HEK293 (cell line): Measurements from ENCODE around the gene SDC1.

ENCODE experiments used
- CTCF ChIA-PET: fragments of 350-600 bp; formaldehyde crosslinking; extraction: SDS; loops from one replicate; lab custom pipeline; 2021; ENCODE audit warnings: antibody characterized with exemption; lab: Yijun Ruan, JAX
- POLR2A ChIA-PET: fragments of 300-600 bp; formaldehyde crosslinking; extraction: SDS; loops from one replicate; lab custom pipeline; 2020; ENCODE audit warnings: antibody characterized with exemption, inconsistent platforms; lab: Yijun Ruan, JAX
- H3K27ac ChIP-seq: fragments of 200-500 bp; sonication (Bioruptor generic); 2 replicates; pipeline ENCODE4 v1.5.1; 2014; ENCODE audit warnings: low read depth, low read length, control low read depth, inconsistent platforms; ENCODE audit errors: extremely low read depth
- H3K36me3 ChIP-seq, 2 experiments: fragments of 200-500 bp in 1 of 2; sonication (Bioruptor generic) in 1 of 2; 1 replicate in 1 of 2; 2 replicates in 1 of 2; pipeline ENCODE4 v1.5.1; 2014 to 2017; ENCODE audit warnings: inconsistent platforms in 2 of 2, low read length in 2 of 2; ENCODE audit not compliant: control insufficient read depth in 2 of 2, insufficient read depth in 1 of 2
- H3K4me1 ChIP-seq: fragments of 200-500 bp; sonication (Bioruptor generic); 2 replicates; pipeline ENCODE4 v1.5.1; 2014; ENCODE audit warnings: mild to moderate bottlenecking, low read length, inconsistent platforms; ENCODE audit not compliant: control insufficient read depth, insufficient read depth
- H3K4me3 ChIP-seq: 2 replicates; pipeline ENCODE4 v1.5.1; 2011; ENCODE audit warnings: low read depth, mild to moderate bottlenecking, control low read depth, low read length, moderate library complexity
- H3K9me3 ChIP-seq: fragments of 200-500 bp; sonication (Bioruptor generic); 2 replicates; pipeline ENCODE4 v1.5.1; 2014; ENCODE audit warnings: low read depth, low read length, inconsistent platforms; ENCODE audit not compliant: control insufficient read depth, insufficient read depth
- CTCF ChIP-seq: fragments of 450-650 bp; formaldehyde crosslinking; IDR thresholded peaks from 2 replicates; pipeline ENCODE4 v1.5.1; 2016; ENCODE audit warnings: missing biosample characterization, missing genetic modification characterization
- EGR2 ChIP-seq: fragments of 450-650 bp; formaldehyde crosslinking; IDR thresholded peaks from 2 replicates; pipeline ENCODE4 v1.5.1; 2016; ENCODE audit warnings: low read depth, missing biosample characterization, missing genetic modification characterization
- ELK4 ChIP-seq: IDR thresholded peaks from 2 replicates; pipeline ENCODE4 v1.6.1; 2011; ENCODE audit warnings: mild to moderate bottlenecking, low read depth, low read length, borderline replicate concordance
- GLI4 ChIP-seq: fragments of 450-650 bp; formaldehyde crosslinking; IDR thresholded peaks from 2 replicates; pipeline ENCODE4 v1.5.1; 2016; ENCODE audit warnings: missing biosample characterization, missing genetic modification characterization
- ZBTB10 ChIP-seq: fragments of 450-650 bp; formaldehyde crosslinking; IDR thresholded peaks from 2 replicates; pipeline ENCODE4 v1.5.1; 2016; ENCODE audit warnings: missing biosample characterization, missing genetic modification characterization
- ZBTB11 ChIP-seq: fragments of 450-650 bp; formaldehyde crosslinking; conservative IDR thresholded peaks from 2 replicates; pipeline ENCODE4 v1.5.1; 2016; ENCODE audit warnings: low read depth, missing biosample characterization, missing genetic modification characterization
- ZBTB49 ChIP-seq: fragments of 450-650 bp; formaldehyde crosslinking; IDR thresholded peaks from 2 replicates; pipeline ENCODE4 v1.5.1; 2016; ENCODE audit warnings: missing biosample characterization, missing genetic modification characterization, low read depth
- ZFP41 ChIP-seq: fragments of 450-650 bp; formaldehyde crosslinking; IDR thresholded peaks from 2 replicates; pipeline ENCODE4 v1.5.1; 2016; ENCODE audit warnings: missing biosample characterization, missing genetic modification characterization, borderline replicate concordance
- ZIC2 ChIP-seq: fragments of 450-650 bp; formaldehyde crosslinking; IDR thresholded peaks from 2 replicates; pipeline ENCODE4 v1.5.1; 2016; ENCODE audit warnings: missing biosample characterization, missing genetic modification characterization
- ZNF23 ChIP-seq: fragments of 450-650 bp; formaldehyde crosslinking; IDR thresholded peaks from 2 replicates; pipeline ENCODE4 v1.5.1; 2016; ENCODE audit warnings: missing biosample characterization, missing genetic modification characterization, borderline replicate concordance
- ZNF398 ChIP-seq: fragments of 450-650 bp; formaldehyde crosslinking; IDR thresholded peaks from 2 replicates; pipeline ENCODE4 v1.5.1; 2017; ENCODE audit warnings: missing biosample characterization, missing genetic modification characterization
- ZNF624 ChIP-seq: fragments of 450-650 bp; formaldehyde crosslinking; IDR thresholded peaks from 2 replicates; pipeline ENCODE4 v1.5.1; 2017; ENCODE audit warnings: missing biosample characterization, missing genetic modification characterization
- ZNF777 ChIP-seq: fragments of 450-650 bp; formaldehyde crosslinking; IDR thresholded peaks from 2 replicates; pipeline ENCODE4 v1.5.1; 2017; ENCODE audit warnings: missing biosample characterization, missing genetic modification characterization, borderline replicate concordance

Gene SDC1

GRCh38 chr2:20191714-20192569 lies 33.0 kb downstream of the SDC1 start:
- H3K9me3 ChIP-seq, result no peaks in the 10 kb centered on the region
- H3K27ac ChIP-seq, result no peak overlapping the region
- POLR2A ChIA-PET, result no interaction called here
- CTCF ChIA-PET, result interaction anchor here (0.6 kb wide), 1 partner anchor 163 kb away, joined by 3 read pairs; no protein-coding TSS in a partner anchor
- no peaks in the 10 kb centered on the region for H3K36me3 ChIP-seq
- H3K4me1 ChIP-seq, result peaks cover 5% of the 10 kb centered on the region; the same call in 1 of the 2 replicates
- TF ChIP-seq ZBTB10 (tag by site-specific recombination) (no peak), ZIC2 (tag by site-specific recombination) (peak; percentile 47), ZNF624 (tag by site-specific recombination) (no peak)
- no peak overlapping the region for H3K4me3 ChIP-seq

GRCh38 chr2:20190876-20191713 lies 33.8 kb downstream of the SDC1 start:
- no peak overlapping the region for H3K27ac ChIP-seq
- TF ChIP-seq ELK4 (no peak), ZNF777 (tag by site-specific recombination) (no peak), ZFP41 (tag by site-specific recombination) (no peak), ZNF398 (tag by site-specific recombination) (no peak), CTCF (tag by site-specific recombination) (peak; percentile 27; the same call in 1 of the 2 replicates), ZNF23 (tag by site-specific recombination) (no peak)
- no peaks in the 10 kb centered on the region for H3K9me3 ChIP-seq
- H3K4me1 ChIP-seq, result peaks cover 5% of the 10 kb centered on the region; the same call in 1 of the 2 replicates
- CTCF ChIA-PET, result interaction anchor here (0.6 kb wide), 1 partner anchor 951 kb away, joined by 3 read pairs; no protein-coding TSS in a partner anchor
- H3K4me3 ChIP-seq, result no peak overlapping the region
- POLR2A ChIA-PET, result no interaction called here
- no peaks in the 10 kb centered on the region for H3K36me3 ChIP-seq

GRCh38 chr2:20190170-20190569 lies 34.8 kb downstream of the SDC1 start:
- POLR2A ChIA-PET, result no interaction called here
- Histone ChIP-seq H3K36me3 (no peaks in the 10 kb centered on the region), H3K4me1 (peaks cover 5% of the 10 kb centered on the region; the same call in 1 of the 2 replicates), H3K9me3 (no peaks in the 10 kb centered on the region), H3K4me3 (no peak overlapping the region), H3K27ac (no peak overlapping the region)
- CTCF ChIA-PET, result interaction anchor here (0.9 kb wide), 1 partner anchor 54 kb away, joined by 3 read pairs; no protein-coding TSS in a partner anchor
- TF ChIP-seq ZBTB49 (tag by site-specific recombination) (no peak), EGR2 (tag by site-specific recombination) (no peak), GLI4 (tag by site-specific recombination) (no peak), ZBTB11 (tag by site-specific recombination) (no peak)
